ENCODE measurements around the gene LRRC4C. TPM values are rescaled to one million over a fixed set of nuclear protein-coding genes. Genes with fewer than 3 reads are reported as not detected.

The LRRC4C gene
- total RNA-seq, 1 experiment from 2014 or later = 0.13 TPM

- H3K4me1 ChIP-seq (ENCODE audit: insufficient read depth, low read length) = peaks cover 12% of the 10 kb centered on the region; the same call in 1 of the 2 replicates
- Mint-ChIP-seq H3K27me3 (ENCODE audit: low read depth) (peaks cover 5% of the 10 kb centered on the region; the same call in 1 of the 2 replicates), H3K36me3 (ENCODE audit: insufficient read depth in 1 of 3, low read depth in 3 of 3) (no peaks in the 10 kb centered on the region), H3K9me3 (no peaks in the 10 kb centered on the region), H3K4me3 (no peak overlapping the region), H3K27ac (no peak overlapping the region), H3K4me1 (peaks cover 22% of the 10 kb centered on the region in 2 experiments)
- H4K8ac ChIP-seq (replicated peaks; ENCODE audit: insufficient read length, low read depth, low read length) = no peak overlapping the region
- H2AFZ ChIP-seq (ENCODE audit: low read length) = no peak overlapping the region
- H3K18ac ChIP-seq (ENCODE audit: insufficient read length, low read depth, low read length) = no peak overlapping the region
- H4K20me1 ChIP-seq (ENCODE audit: control insufficient read depth, insufficient read depth, insufficient read length) = no peaks in the 10 kb centered on the region
- TF ChIP-seq CTCF (conservative IDR thresholded peaks at IDR 0.05) = no peak
- H3K23me2 ChIP-seq (ENCODE audit: insufficient read length, low read depth, low read length, poor library complexity, severe bottlenecking) = no peaks in the 10 kb centered on the region
- H2BK120ac ChIP-seq (ENCODE audit: low read depth, low read length, poor library complexity, severe bottlenecking) = no peak overlapping the region
- H2BK15ac ChIP-seq (ENCODE audit: low read depth, low read length) = no peak overlapping the region
- H3K4me2 ChIP-seq (ENCODE audit: insufficient read depth, insufficient read length, low read length) = no peak overlapping the region
- H2BK5ac ChIP-seq (ENCODE audit: insufficient read length, low read length) = no peak overlapping the region
- H3K79me2 ChIP-seq (ENCODE audit: insufficient read depth, low read length) = no peaks in the 10 kb centered on the region
- DNase-seq = no peak
- no peak overlapping the region for H3K9ac ChIP-seq (ENCODE audit: extremely low read depth, insufficient read length, low read length)
- no peak overlapping the region for H3K14ac ChIP-seq (ENCODE audit: insufficient read depth, low read length)
- no peak overlapping the region for H3K4ac ChIP-seq (ENCODE audit: low read depth, low read length)
- H3T11ph ChIP-seq (ENCODE audit: low read length) = no peak overlapping the region
- no peak overlapping the region for H3K23ac ChIP-seq (ENCODE audit: insufficient read length, low read depth, low read length)
- H3K9me3 ChIP-seq (ENCODE audit: control insufficient read depth, low read depth, low read length) = no peaks in the 10 kb centered on the region
- no peak overlapping the region for H2BK20ac ChIP-seq (ENCODE audit: low read depth, low read length, poor library complexity, severe bottlenecking)
- H3K56ac ChIP-seq (ENCODE audit: insufficient read length, low read depth, low read length) = no peak overlapping the region
- no CpG with 5 or more reads among the region's 2 CpGs for WGBS (ENCODE audit: extremely low coverage, insufficient read length, low lambda C conversion rate)
- H4K5ac ChIP-seq (ENCODE audit: insufficient read length, low read depth, low read length) = no peak overlapping the region
- no peaks in the 10 kb centered on the region for H3K27me3 ChIP-seq (ENCODE audit: insufficient read depth, low read length)
- no peak overlapping the region for H3K27ac ChIP-seq (ENCODE audit: insufficient read length, low read depth, low read length)
- no peak overlapping the region for H4K91ac ChIP-seq (ENCODE audit: insufficient read length, low read depth, low read length)
- H2BK12ac ChIP-seq (ENCODE audit: insufficient read length, low read depth, low read length) = no peak overlapping the region
- no peaks in the 10 kb centered on the region for H3K79me1 ChIP-seq (ENCODE audit: insufficient read depth, low read depth, low read length, poor library complexity, severe bottlenecking)
- no peak overlapping the region for H2AK5ac ChIP-seq (ENCODE audit: insufficient read length, low read length)
Measured at GRCh38 chr11:40230821-40231220, 1228.6 kb downstream of the LRRC4C start.

All from H9 (cell line).